Stimulated activated CD4-positive, alpha-beta T cell treated with anti-CD3 and anti-CD28 coated beads, Interleukin-12 subunit alpha, Interleukin-12 subunit beta, amount 100 ng/mL, for 24 hours (primary cell): ENCODE results near the gene AUH.

Source experiments
- DNase-seq, 2 experiments: peaks; one replicate each; pipeline ENCODE4 v3.0.0-alpha.2; 2020; ENCODE audit warnings: low read depth in 2 of 2

AUH gene

GRCh38 chr9:91296354-91296753 is 65.4 kb downstream of the AUH start:
- DNase-seq = no peak

- DNase-seq = no peak
Observed at GRCh38 chr9:91295357-91295756, 66.4 kb downstream of the AUH start.

- no peak for DNase-seq
Observed at GRCh38 chr9:91291866-91292265, 69.9 kb downstream of the AUH start.

- DNase-seq = no peak
Observed at GRCh38 chr9:91289244-91289643, 72.5 kb downstream of the AUH start.

GRCh38 chr9:91285729-91286353 is 75.9 kb downstream of the AUH start:
- no peak for DNase-seq

- no peak for DNase-seq
Observed at GRCh38 chr9:91282292-91282691, 79.4 kb downstream of the AUH start.

GRCh38 chr9:91279296-91280204 is 82.2 kb downstream of the AUH start:
- DNase-seq = no peak

GRCh38 chr9:91276513-91276912 is 85.2 kb downstream of the AUH start:
- DNase-seq = no peak

GRCh38 chr9:91275655-91276054 is 86.1 kb downstream of the AUH start:
- no peak for DNase-seq

GRCh38 chr9:91274949-91275492 is 86.7 kb downstream of the AUH start:
- DNase-seq = no peak

GRCh38 chr9:91273853-91274552 is 87.7 kb downstream of the AUH start:
- no peak for DNase-seq

- no peak for DNase-seq
Observed at GRCh38 chr9:91271156-91271555, 90.6 kb downstream of the AUH start.

- no peak for DNase-seq
Observed at GRCh38 chr9:91269907-91270491, 91.7 kb downstream of the AUH start.

GRCh38 chr9:91266448-91266847 is 95.3 kb downstream of the AUH start:
- DNase-seq = no peak

- DNase-seq = no peak
Observed at GRCh38 chr9:91265514-91265913, 96.2 kb downstream of the AUH start.

- DNase-seq = no peak
Observed at GRCh38 chr9:91261417-91261816, 100.3 kb downstream of the AUH start.

GRCh38 chr9:91259162-91259561 is 102.6 kb downstream of the AUH start:
- DNase-seq = no peak

GRCh38 chr9:91258451-91258850 is 103.3 kb downstream of the AUH start:
- no peak for DNase-seq

GRCh38 chr9:91256235-91256634 is 105.5 kb downstream of the AUH start:
- DNase-seq = no peak

- DNase-seq = no peak
Observed at GRCh38 chr9:91255327-91255726, 106.4 kb downstream of the AUH start.

GRCh38 chr9:91253488-91253887 is 108.2 kb downstream of the AUH start:
- no peak for DNase-seq

GRCh38 chr9:91248707-91249106 is 113.0 kb downstream of the AUH start:
- DNase-seq = no peak
